Common myeloid progenitor, CD34-positive (primary cell): ENCODE results near the gene SPRED3.
A peak's percentile ranks its signal among the peaks of the same experiment; 100 is the strongest.

Source experiments
- CTCF ChIA-PET: fragments of 350-600 bp; sonication (Branson Sonifier 250); formaldehyde crosslinking; loops from one replicate; lab custom pipeline; 2021; ENCODE audit warnings: antibody characterized with exemption; lab: Charles Lee
- POLR2A ChIA-PET: fragments of 350-600 bp; sonication (Branson Sonifier 250); formaldehyde crosslinking; loops from one replicate; lab custom pipeline; 2021; ENCODE audit warnings: antibody characterized with exemption; lab: Charles Lee
- DNase-seq, 3 donors: peaks; one replicate each; pipeline versions ENCODE4 v3.0.0 to v3.0.0-alpha.2; 2013
- H3K27ac ChIP-seq, 2 experiments: 1 replicate in 1 of 2; 2 replicates in 1 of 2; pipeline ENCODE4 v1.7.0; 2013; ENCODE audit warnings: inconsistent platforms in 2 of 2, low read length in 2 of 2, mild to moderate bottlenecking in 2 of 2, low read depth in 1 of 2, moderate library complexity in 1 of 2; ENCODE audit not compliant: severe bottlenecking in 2 of 2, insufficient read depth in 1 of 2, poor library complexity in 1 of 2
- H3K27me3 ChIP-seq, 5 experiments: replicated peaks in 2 of 5; 1 replicate in 3 of 5; 2 replicates in 2 of 5; pipeline versions ENCODE4 v1.6.1 to v1.7.0; 2013; ENCODE audit warnings: low read length in 4 of 5, mild to moderate bottlenecking in 2 of 5, moderate library complexity in 2 of 5, inconsistent platforms in 1 of 5; ENCODE audit not compliant: insufficient read depth in 5 of 5, control insufficient read depth in 4 of 5
- H3K36me3 ChIP-seq, 4 experiments: 1 replicate in 2 of 4; 2 replicates in 2 of 4; pipeline versions ENCODE4 v1.6.1 to v1.7.0; 2013; ENCODE audit warnings: low read length in 3 of 4, control low read depth in 1 of 4, mild to moderate bottlenecking in 1 of 4; ENCODE audit not compliant: control insufficient read depth in 4 of 4, insufficient read depth in 4 of 4
- H3K4me1 ChIP-seq, 4 experiments: 1 replicate in 3 of 4; 2 replicates in 1 of 4; pipeline versions ENCODE4 v1.6.1 to v1.7.1; 2013; ENCODE audit warnings: low read length in 3 of 4, mild to moderate bottlenecking in 3 of 4, control low read depth in 1 of 4, inconsistent platforms in 1 of 4, moderate library complexity in 1 of 4; ENCODE audit not compliant: control insufficient read depth in 4 of 4, insufficient read depth in 4 of 4; ENCODE audit errors: control extremely low read depth in 1 of 4
- H3K4me3 ChIP-seq, 7 experiments: 1 replicate in 4 of 7; 2 replicates in 3 of 7; pipeline versions ENCODE4 v1.5.1 to v1.7.0; 2013; ENCODE audit warnings: mild to moderate bottlenecking in 7 of 7, low read length in 6 of 7, moderate library complexity in 6 of 7, inconsistent platforms in 2 of 7, low read depth in 2 of 7, control low read depth in 1 of 7; ENCODE audit not compliant: insufficient read depth in 4 of 7, control insufficient read depth in 1 of 7; ENCODE audit errors: extremely low read depth in 1 of 7
- H3K9me3 ChIP-seq, 5 experiments: 1 replicate in 4 of 5; 2 replicates in 1 of 5; pipeline versions ENCODE4 v1.6.1 to v1.7.1; 2013; ENCODE audit warnings: low read length in 4 of 5, mild to moderate bottlenecking in 2 of 5, inconsistent platforms in 1 of 5, low read depth in 1 of 5, moderate library complexity in 1 of 5; ENCODE audit not compliant: control insufficient read depth in 4 of 5, insufficient read depth in 2 of 5; ENCODE audit errors: control extremely low read depth in 1 of 5
- WGBS: methylation state at CpG from one replicate; pipeline ENCODE4 v1.1.5; 2013; ENCODE audit not compliant: insufficient coverage; 5-methylcytosine and 5-hydroxymethylcytosine counted together

Gene SPRED3

DNA sequence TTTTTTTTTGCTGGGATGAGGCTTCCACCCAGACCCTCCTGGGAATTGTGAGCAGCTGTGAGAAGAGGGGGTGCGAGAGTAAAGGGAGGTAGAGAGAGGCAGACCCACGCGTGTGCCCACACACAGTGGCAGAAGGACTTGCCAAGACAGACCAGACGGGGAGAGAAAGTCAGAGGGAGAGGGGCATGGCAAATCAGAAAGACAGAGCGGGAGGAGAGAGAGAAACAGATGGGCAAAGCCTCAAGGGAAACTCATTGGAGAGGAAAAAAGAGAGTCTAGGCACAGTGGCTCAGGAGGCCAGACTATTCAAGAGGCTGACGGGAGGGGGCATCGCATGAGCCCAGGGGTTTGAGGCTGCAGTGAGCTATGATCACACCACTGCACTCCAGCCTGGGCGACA is 35.9 kb upstream of the SPRED3 start:
- DNase-seq = no peak
- Histone ChIP-seq H3K4me1 (no peaks in the 10 kb centered on the region), H3K27me3 (peaks cover 0 to 9% (median 2%) of the 10 kb centered on the region in 5 experiments), H3K4me3 (no peak overlapping the region), H3K9me3 (no peaks in the 10 kb centered on the region), H3K27ac (no peak overlapping the region), H3K36me3 (no peaks in the 10 kb centered on the region)
- ChIA-PET CTCF (no interaction called here), POLR2A (no interaction called here)
- 80% methylated on average over 4 of the region's 8 CpGs for WGBS

- H3K4me1 ChIP-seq = peaks cover 0 to 1% (median 0%) of the 10 kb centered on the region in 4 experiments
- ChIA-PET POLR2A (no interaction called here), CTCF (no interaction called here)
- H3K27me3 ChIP-seq = peaks cover 0 to 39% (median 24%) of the 10 kb centered on the region in 5 experiments
- WGBS = 94% methylated on average over 14 of the region's 16 CpGs
- H3K4me3 ChIP-seq = no peak overlapping the region
- H3K27ac ChIP-seq = no peak overlapping the region
- H3K9me3 ChIP-seq = no peaks in the 10 kb centered on the region
- DNase-seq = no peak
- H3K36me3 ChIP-seq = no peaks in the 10 kb centered on the region
These were observed 32.5 kb upstream of the SPRED3 start for GRCh38 chr19:38355728-38356725.

DNA sequence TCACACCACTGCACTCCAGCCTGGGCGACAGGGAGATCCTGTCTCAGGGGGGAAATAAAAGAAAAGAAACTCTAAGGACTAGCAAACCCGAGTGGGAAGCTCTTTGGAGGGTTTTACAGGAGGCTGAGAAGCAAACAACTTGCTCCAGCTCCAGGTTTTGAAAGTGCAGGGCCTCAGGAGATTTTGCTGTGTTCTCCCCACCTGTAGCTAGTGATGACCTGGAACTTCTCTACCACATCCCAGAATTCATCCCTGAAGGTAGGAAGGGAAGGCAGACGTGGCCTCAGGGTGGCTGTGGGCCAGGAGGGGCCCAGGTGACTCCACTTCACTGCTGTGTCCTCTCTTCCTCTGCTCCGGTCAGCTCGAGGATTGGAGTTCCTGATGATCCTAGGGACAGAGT is 30.4 kb upstream of the SPRED3 start:
- ChIA-PET CTCF (interaction anchor here (1.4 kb wide), 1 partner anchor 10 kb away, joined by 3 read pairs; no protein-coding TSS in a partner anchor), POLR2A (interaction anchor here (1.2 kb wide), 1 partner anchor 87 kb away, joined by 3 read pairs; no protein-coding TSS in a partner anchor)
- H3K4me1 ChIP-seq = peaks cover 0 to 18% (median 14%) of the 10 kb centered on the region in 4 experiments
- H3K36me3 ChIP-seq = no peaks in the 10 kb centered on the region
- WGBS = 31% methylated on average over 4 of the region's 5 CpGs
- H3K9me3 ChIP-seq = no peaks in the 10 kb centered on the region
- no peak overlapping the region for H3K4me3 ChIP-seq
- no peak for DNase-seq
- peaks cover 0 to 44% (median 24%) of the 10 kb centered on the region in 5 experiments for H3K27me3 ChIP-seq
- no peak overlapping the region for H3K27ac ChIP-seq

- CTCF ChIA-PET = interaction anchor here (0.6 to 1.4 kb wide), 2 partner anchors 11 to 227 kb away, joined by 3 read pairs; no protein-coding TSS in a partner anchor
- Histone ChIP-seq H3K4me1 (peaks cover 0 to 20% (median 14%) of the 10 kb centered on the region in 4 experiments), H3K4me3 (no peak overlapping the region), H3K27me3 (peaks cover 0 to 44% (median 24%) of the 10 kb centered on the region in 5 experiments), H3K9me3 (no peaks in the 10 kb centered on the region), H3K36me3 (no peaks in the 10 kb centered on the region), H3K27ac (no peak overlapping the region)
- POLR2A ChIA-PET = interaction anchor here (1.0 kb wide), 1 partner anchor 8 kb away, joined by 4 read pairs; no protein-coding TSS in a partner anchor
- DNase-seq = no peak
- 53% methylated on average over 13 of the region's 18 CpGs for WGBS
These were observed 29.1 kb upstream of the SPRED3 start for GRCh38 chr19:38359242-38360021.

DNA sequence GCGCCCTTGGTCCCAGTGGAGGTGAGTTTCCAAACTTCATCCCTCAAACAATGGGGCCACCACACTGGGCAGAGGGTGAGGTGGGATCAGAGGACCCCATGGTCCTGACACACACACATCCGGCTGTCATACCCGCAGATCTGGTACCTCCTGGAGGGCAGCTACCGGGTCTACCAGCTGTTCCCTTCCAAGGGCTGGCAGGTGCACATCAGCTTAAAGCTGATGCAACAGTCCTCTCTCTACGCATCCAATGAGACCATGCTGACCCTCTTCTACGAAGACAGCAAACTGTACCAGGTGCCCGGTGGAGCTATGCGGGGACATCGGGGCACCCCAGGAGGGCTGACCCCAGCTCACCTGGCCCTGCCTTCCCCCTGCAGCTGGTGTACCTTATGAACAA is 28.1 kb upstream of the SPRED3 start:
- DNase-seq = no peak
- Histone ChIP-seq H3K4me1 (peaks cover 0 to 20% (median 14%) of the 10 kb centered on the region in 4 experiments), H3K9me3 (no peaks in the 10 kb centered on the region), H3K4me3 (no peak overlapping the region), H3K27ac (no peak overlapping the region), H3K27me3 (peaks cover 0 to 44% (median 24%) of the 10 kb centered on the region in 5 experiments), H3K36me3 (no peaks in the 10 kb centered on the region)
- CTCF ChIA-PET = no interaction called here
- WGBS = 91% methylated on average over 9 of the region's 9 CpGs
- POLR2A ChIA-PET = interaction anchor here (1.0 to 2.5 kb wide), 2 partner anchors 8 to 14 kb away, joined by 4 to 11 read pairs; partner anchors contain the start of gene PSMD8

- WGBS = 27% methylated on average over 22 of the region's 23 CpGs
- CTCF ChIA-PET = no interaction called here
- POLR2A ChIA-PET = interaction anchor here (1.0 to 2.5 kb wide), 2 partner anchors 9 to 13 kb away, joined by 4 to 11 read pairs; partner anchors contain the start of gene PSMD8
- H3K36me3 ChIP-seq = no peaks in the 10 kb centered on the region
- H3K9me3 ChIP-seq = no peaks in the 10 kb centered on the region
- H3K4me1 ChIP-seq = peaks cover 0 to 20% (median 14%) of the 10 kb centered on the region in 4 experiments
- peak overlapping the region; percentile 37 to 88 (median 68) for H3K4me3 ChIP-seq
- H3K27me3 ChIP-seq = peaks cover 0 to 44% (median 24%) of the 10 kb centered on the region in 5 experiments
- no peak overlapping the region for H3K27ac ChIP-seq
- DNase-seq = no peak
These were observed 27.5 kb upstream of the SPRED3 start for GRCh38 chr19:38360839-38361631.
